ENCODE results near the gene FSTL3.

DNA sequence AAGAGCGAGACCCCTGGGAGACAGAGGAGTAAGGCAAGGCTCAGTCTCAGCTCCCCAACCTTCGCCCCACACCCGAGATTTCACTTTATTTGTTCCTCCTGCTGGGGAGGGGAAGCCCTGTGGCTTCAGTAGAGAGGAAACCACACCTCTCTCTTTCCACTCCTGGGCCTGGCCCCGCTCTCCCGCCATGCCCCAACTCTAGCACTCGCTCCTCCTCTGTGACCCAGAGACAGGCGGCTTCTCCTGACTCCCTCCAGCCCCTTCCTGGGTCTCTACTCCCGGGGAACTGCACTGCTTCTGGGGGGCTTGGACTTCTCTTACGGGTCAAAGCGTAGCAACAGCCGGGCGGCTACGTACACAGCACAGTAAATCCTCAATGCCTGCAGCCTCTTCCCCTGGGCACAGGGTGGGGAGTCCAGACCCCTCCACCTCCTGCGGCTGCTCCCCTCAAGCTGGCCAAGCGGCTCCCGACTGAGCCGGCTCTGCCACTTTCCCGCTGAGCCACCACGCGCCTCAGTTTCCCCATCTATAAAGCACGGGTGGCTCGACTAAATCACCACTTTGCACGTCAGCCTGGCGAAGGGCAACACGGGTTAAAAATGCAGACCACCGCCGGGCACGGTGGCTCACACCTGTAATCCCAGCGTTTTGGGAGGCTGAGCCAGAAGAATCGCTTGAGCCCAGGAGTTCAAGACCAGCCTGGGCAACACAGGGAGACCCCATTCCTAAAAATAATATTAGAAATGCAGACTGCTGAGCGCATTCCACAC, 14.6 kb upstream of the FSTL3 start:
- TF ChIP-seq CTCF (IDR thresholded peaks at IDR 0.05) (no peak), POLR2AphosphoS5 (IDR thresholded peaks at IDR 0.05) (no peak)

Measured in esophagus muscularis mucosa (tissue), 3 donors.